ENCODE measurements around the gene FAM110D.

FAM110D gene

DNA sequence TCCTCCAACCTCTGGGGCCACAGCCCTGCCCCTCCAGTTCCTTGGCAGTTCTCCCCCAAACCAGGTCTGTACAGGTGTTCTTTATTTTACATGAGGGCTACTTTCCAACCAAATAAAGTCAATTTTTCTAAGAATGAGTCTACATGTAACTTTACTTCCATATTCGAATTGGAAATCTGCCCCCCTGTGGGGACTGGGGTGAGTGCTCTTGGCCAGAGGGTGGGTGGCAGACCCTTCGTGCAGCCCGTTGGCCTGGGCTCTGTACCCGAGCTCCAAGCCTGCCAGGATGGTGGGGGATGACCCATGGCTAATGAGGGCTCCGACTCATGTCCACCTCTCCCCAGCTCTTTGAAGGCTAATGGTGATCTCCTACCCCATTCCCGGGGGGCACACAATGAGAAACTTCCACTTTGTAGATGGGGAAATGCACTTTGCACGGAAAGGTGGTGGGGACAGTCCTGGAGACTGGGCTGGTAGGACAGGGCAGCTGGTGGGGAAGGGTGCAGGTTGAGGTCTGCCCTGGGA lies 30.9 kb downstream of the FAM110D start:
- DNase-seq = no peak

DNA sequence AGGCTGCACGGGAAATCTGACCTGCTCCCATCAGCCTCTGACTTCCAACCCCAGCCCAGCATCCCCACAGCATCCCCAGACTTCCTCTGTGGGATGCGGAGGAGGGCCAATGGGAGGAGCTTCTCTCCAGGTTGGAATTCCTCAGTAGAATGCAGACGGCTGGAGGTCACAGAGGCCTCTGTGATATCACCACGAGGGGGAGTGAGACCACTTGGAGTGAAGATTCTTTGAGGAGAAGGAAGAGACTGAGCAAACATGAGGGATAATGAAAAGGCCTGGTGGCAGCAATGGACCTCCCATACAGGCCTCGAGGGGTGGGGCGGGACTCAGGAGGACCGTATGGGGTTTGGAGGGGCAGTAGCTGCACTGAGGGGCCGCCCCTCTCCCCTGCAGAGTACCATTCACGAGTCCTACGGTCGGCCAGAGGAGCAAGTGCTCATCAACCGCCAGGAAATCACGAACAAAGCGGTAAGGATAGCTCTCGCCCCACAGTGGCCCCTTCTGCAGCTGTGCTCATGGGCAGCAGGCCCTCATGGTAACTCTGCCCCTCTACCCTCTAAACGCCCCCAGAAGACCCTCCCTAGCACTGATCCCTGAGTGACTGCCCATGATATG lies 31.6 kb downstream of the FAM110D start, which contains the start of gene CATSPER4:
Gene CATSPER4, plus strand, starts transcription at position 230 of the 615 bp plus-strand sequence. Its CDS starts 26 bp downstream, at position 256.
- no peak for DNase-seq

DNA sequence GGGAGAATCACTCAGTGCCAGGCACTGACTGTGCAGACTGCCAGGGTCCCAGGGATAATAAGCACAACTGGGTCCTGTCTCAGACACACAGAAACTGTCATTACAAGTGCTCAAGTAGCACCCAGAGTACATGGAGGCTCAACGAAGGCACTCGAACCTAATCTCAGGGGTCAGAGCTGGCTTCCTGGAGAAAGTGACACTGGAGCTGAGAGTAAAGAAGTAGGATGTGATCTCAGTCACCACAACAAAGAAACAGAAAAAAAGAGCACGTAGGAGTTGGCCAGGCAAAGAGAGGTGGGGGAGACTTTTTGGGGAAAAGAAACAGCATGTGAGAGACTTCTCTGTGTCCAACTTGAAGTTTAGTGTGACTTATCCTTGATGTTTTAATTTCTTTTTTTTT lies 32.9 kb downstream of the FAM110D start:
- DNase-seq = no peak

DNA sequence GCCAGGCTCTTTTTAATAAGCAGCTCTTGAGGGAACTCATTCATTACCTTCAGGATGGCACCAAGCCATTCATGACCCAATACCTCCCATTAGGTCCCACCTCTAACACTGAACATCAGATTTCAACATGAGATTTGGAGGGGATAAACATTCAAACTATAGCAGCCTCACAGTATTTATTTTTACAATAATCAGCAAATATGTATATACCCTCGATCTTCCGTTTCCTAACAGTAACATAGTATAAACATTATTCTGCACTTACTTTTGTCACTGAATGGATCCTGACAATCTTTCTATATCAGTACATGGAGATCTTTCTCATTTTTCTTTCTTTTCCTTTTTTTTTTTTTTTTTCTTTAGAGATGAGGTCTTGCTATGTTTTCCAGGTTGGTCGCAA lies 36.9 kb downstream of the FAM110D start:
- DNase-seq = no peak

DNA sequence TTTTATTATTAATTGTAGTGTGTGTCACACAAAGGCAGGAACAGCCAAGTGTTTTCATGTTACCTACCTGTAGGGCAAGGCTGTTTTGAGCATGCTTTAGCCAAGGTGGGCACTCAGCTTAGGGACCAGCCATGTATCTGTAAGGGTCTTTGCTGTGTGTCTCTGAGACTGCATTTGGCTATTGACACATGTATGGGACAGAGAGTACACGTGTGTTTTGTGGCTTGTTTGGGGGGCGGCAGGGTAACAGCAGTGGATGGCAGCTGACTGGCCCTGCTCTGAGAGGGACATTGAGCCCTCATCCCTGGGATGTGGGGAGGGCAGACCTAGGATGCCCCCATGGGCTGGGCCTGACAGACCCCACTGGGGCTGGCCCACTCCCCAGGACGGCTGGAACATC lies 38.4 kb downstream of the FAM110D start:
- no peak for DNase-seq

DNA sequence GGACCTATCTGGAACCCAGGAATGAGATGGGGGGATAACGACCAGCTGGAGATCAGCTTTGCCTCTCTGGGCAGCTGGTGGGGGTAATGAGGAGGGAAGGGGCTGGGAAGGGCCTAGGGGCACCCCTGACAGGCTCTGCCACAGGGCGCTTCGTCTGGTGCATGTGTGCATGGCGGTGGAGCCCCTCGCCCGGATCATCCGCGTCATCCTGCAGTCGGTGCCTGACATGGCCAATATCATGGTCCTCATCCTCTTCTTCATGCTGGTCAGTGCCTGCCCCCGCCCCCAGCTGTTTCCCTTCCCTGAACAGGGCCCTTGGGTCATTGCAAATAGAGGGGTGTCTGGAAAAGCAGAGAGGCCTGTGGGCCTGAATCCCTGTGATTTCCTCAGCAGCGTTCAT lies 38.9 kb downstream of the FAM110D start:
- DNase-seq = no peak

DNA sequence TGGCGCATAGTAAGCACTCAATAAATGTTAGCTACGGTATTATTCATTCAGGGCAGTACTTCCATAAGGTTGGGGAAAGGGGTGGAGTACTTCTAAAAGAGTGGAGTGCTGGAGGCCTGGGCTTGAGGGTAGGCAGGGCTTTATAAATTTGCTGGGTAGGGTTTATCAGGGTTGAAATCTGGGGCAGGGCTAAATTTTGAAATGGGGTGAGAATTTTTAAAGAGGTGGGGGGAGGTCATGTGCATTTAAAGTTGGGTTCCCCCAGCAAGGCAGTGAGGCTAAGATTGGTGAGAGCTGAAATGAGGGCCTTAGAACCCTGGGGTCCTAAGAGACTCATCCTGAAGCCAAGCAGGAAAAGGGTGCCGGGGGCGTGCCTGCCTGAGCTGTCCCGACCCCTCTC lies 41.5 kb downstream of the FAM110D start:
- no peak for DNase-seq

DNA sequence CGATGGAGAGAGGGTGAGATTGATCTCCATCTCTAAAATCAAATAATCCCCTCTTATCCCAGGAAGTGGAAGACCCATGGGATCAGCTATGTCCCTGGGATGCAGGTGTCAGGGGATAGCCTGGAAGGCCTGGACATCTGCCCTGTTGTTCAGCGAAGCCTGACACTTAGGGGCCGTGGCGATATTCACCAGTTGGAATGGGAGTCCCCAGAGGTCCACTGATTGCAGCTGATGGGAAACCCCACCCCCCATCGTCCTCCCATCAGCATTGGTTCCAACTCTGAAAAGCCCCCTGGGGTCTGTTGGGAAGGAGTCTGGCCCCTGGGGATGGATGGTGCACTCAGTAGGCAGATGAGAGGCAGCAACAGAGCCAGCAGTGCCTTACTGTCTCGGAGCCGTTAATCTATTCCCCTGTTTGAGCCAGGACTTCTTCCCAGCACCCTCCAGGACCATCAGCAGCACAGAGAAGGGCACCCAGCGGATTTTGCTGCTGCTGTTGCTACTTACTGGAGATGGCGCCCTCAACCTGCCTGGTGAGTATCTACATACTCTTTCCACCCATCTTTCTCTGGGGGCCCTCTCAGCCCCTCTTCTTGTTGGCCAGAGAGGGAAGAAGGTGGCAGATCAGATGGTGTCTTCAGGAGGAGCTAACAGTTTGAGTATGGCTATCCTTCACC lies 44.9 kb downstream of the FAM110D start:
- no peak for DNase-seq

DNA sequence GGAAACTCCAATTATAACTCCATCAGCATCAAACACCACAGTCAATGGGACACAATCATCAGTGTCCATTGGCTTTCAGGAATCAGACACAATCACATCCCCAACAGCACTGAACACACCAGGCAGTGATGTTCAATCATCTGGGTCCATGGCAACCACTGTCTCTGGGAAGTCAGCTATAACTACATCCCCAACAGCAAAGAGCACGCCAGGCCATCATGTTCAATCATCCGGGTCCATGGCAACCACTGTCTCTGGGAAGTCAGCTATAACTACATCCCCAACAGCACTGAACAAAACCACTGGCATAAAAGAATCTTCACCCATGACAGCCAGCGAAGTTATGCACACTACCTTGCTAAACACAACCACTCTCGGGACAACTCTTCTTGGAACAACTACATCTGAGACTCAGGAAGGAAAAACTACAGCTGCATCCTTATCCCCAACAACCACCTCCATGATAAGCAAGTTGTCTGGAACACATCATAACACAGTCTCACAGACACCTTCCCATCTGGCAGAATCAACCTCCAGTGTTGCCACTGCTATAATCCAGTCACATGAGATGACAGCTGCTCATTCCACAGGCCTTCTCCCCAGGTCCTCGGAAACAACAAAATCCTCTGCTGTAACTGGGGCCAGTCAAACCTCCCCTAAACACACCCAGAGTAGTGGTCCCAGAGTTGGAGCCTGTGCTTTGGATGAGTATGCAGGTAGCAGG lies 51.4 kb downstream of the FAM110D start:
- DNase-seq = no peak

DNA sequence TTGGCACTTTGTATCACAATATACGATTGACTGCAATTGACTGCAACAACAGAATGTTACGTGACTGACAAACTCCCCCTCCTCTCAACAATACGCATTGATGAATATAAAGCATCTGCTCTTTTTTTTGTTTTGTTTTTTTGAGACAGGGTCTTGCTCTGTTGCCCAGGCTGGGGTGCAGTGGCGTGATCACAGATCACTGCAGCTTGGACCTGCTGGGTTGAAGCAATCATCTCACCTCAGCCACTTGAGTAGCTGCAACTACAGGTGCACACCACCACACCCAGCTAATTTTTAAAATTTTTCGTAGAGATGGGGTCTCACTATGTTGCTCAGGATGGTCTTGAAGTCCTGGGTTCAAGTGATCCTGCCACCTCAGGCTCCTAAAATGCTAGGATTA lies 53.8 kb downstream of the FAM110D start:
- DNase-seq = no peak

DNA sequence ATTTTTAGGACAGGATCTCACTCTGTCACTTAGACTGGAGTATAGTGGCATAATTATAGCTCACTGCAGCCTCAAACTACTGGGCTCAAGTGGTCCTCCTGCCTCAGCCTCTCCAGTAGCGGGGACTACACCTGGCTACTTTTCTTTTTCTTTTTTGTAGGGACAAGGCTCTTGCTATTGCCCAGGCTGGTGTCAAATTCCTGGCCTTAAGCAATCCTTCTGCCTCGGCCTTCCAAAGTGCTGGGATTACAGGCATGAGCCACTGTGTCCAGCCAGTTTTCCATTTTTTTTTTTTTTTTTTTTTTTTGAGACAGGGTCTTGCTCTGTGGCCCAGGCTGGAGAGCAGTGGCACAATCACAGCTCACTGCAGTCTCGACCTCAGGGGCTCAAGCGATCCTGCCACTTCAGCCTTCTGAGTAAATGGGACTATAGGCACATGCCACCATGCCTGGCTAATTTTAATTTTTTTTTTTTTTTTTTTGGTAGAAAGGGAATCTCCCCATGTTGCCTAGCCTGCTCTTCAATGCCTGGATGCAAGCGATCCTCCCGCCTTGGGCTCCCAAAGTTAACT lies 54.5 kb downstream of the FAM110D start:
- no peak for DNase-seq
